ENCODE results near the gene REL.

REL gene

GRCh38 chr2:60966507-60967405 is 85.4 kb downstream of the REL start:
- DNase-seq, result no peak

- DNase-seq, result no peak
Measured at GRCh38 chr2:60972889-60973656, 91.7 kb downstream of the REL start.

- no peak for DNase-seq
Measured at GRCh38 chr2:60973705-60974104, 92.3 kb downstream of the REL start.

- DNase-seq, result no peak
Measured at GRCh38 chr2:60974652-60975051, 93.3 kb downstream of the REL start.
